HepG2 (cell line): ENCODE data around the gene HDAC4. TPM values are rescaled to one million over a fixed set of nuclear protein-coding genes. Genes with fewer than 3 reads are reported as not detected.

Source experiments
- ATAC-seq: fragments of 200-7000 bp; cut with Tn5 transposase; 3 replicates; pipeline ENCODE4 v1.9.1; 2020; ENCODE audit warnings: mild to moderate bottlenecking, moderate library complexity
- BruUV-seq: library from RNA; stranded (reverse); fragments of 400-500 nt; replicated peaks from 2 replicates; lab custom pipeline; 2021; lab: Mats Ljungman, UMichigan
- CTCF ChIA-PET: fragments of 300-600 bp; formaldehyde crosslinking; extraction: SDS; loops from one replicate; lab custom pipeline; 2021; ENCODE audit warnings: low total read pairs, inconsistent platforms, low intra/inter-chr PET ratio; lab: Yijun Ruan, JAX
- POLR2A ChIA-PET: fragments of 350-600 bp; sonication (Branson Sonifier 250); formaldehyde crosslinking; loops from one replicate; lab custom pipeline; 2020; ENCODE audit warnings: antibody characterized with exemption, inconsistent platforms; lab: Yijun Ruan, JAX
- DNase-seq: peaks from one replicate; pipeline ENCODE4 v3.0.0-alpha.2; 2015; ENCODE audit warnings: low spot score
- FAIRE-seq: peaks from 3 replicates; lab custom pipeline; 2011; peaks lifted over from hg19 to GRCh38; lab: Jason Lieb, UNC
- H2AFZ ChIP-seq: one replicate; pipeline ENCODE4 v1.6.1; 2011; ENCODE audit warnings: low read length, inconsistent platforms
- H3K27ac ChIP-seq: fragments of 300-600 bp; 3 replicates; pipeline ENCODE4 v1.8.0; 2011; ENCODE audit warnings: mixed run types, mild to moderate bottlenecking, mixed read lengths, low read length, inconsistent platforms; ENCODE audit not compliant: insufficient read depth; ENCODE audit errors: extremely low read length
- H3K27me3 ChIP-seq, 2 experiments: fragments of 200-600 bp in 1 of 2; 2 replicates in 1 of 2; 3 replicates in 1 of 2; pipeline versions ENCODE4 v1.6.0 to v1.8.0; 2011; ENCODE audit warnings: low read length in 2 of 2, mild to moderate bottlenecking in 2 of 2, moderate library complexity in 2 of 2, inconsistent platforms in 1 of 2; ENCODE audit not compliant: insufficient read depth in 2 of 2, control insufficient read depth in 1 of 2
- H3K36me3 ChIP-seq, 2 experiments: fragments of 200-600 bp in 1 of 2; replicated peaks in 1 of 2; 2 replicates in 1 of 2; 3 replicates in 1 of 2; pipeline versions ENCODE4 v1.5.1 to v1.8.0; 2011; ENCODE audit warnings: low read length in 2 of 2, inconsistent platforms in 1 of 2; ENCODE audit not compliant: insufficient read depth in 2 of 2, control insufficient read depth in 1 of 2
- H3K4me1 ChIP-seq: 2 replicates; pipeline ENCODE4 v1.5.1; 2012; ENCODE audit warnings: low read length, inconsistent platforms; ENCODE audit not compliant: insufficient read depth
- H3K4me2 ChIP-seq: 2 replicates; pipeline ENCODE4 v1.6.0; 2011; ENCODE audit warnings: low read depth, low read length, inconsistent platforms
- H3K4me3 ChIP-seq, 3 experiments: fragments of 200-600 bp in 1 of 3; sonication (generic), shearing (Covaris generic) in 1 of 3; replicated peaks in 1 of 3; 2 replicates each; pipeline ENCODE4 v1.5.1; 2011 to 2016; ENCODE audit warnings: low read length in 3 of 3, inconsistent platforms in 2 of 3, low read depth in 2 of 3, mild to moderate bottlenecking in 2 of 3, control low read depth in 1 of 3, mixed read lengths in 1 of 3; ENCODE audit not compliant: insufficient read depth in 1 of 3
- H3K79me2 ChIP-seq: one replicate; pipeline ENCODE4 v1.6.1; 2011; ENCODE audit warnings: low read length, inconsistent platforms; ENCODE audit not compliant: insufficient read depth
- H3K9ac ChIP-seq: 2 replicates; pipeline ENCODE4 v1.6.0; 2011; ENCODE audit warnings: mild to moderate bottlenecking, low read depth, low read length, inconsistent platforms; ENCODE audit not compliant: insufficient read depth
- H3K9me3 ChIP-seq: 2 replicates; pipeline ENCODE4 v1.5.1; 2012; ENCODE audit warnings: mild to moderate bottlenecking, low read length
- H4K20me1 ChIP-seq: 2 replicates; pipeline ENCODE4 v1.6.0; 2011; ENCODE audit warnings: inconsistent platforms, mild to moderate bottlenecking, low read length, moderate library complexity; ENCODE audit not compliant: insufficient read depth
- GTF2F1 ChIP-seq: fragments of 150-350 bp; IDR thresholded peaks from 2 replicates; pipeline ENCODE4 v1.6.1; 2014; ENCODE audit warnings: low read length
- ZBTB34 ChIP-seq: sonication (generic); formaldehyde crosslinking; IDR thresholded peaks from 2 replicates; pipeline ENCODE4 v1.8.0; 2022; ENCODE audit warnings: mild to moderate bottlenecking, missing genetic modification reagents
- ZBTB38 ChIP-seq: sonication (generic); formaldehyde crosslinking; IDR thresholded peaks from 2 replicates; pipeline ENCODE4 v1.5.1; 2020; ENCODE audit warnings: mild to moderate bottlenecking, missing genetic modification reagents
- ZNF737 ChIP-seq: sonication (generic); formaldehyde crosslinking; IDR thresholded peaks from 2 replicates; pipeline ENCODE4 v1.5.0; 2020; ENCODE audit warnings: missing genetic modification reagents, mild to moderate bottlenecking, borderline replicate concordance
- WGBS: methylation state at CpG from one replicate; pipeline ENCODE4 v1.1.6; 2017; ENCODE audit warnings: low lambda C conversion rate; 5-methylcytosine and 5-hydroxymethylcytosine counted together
- in situ Hi-C: cut with HindIII; loops from 2 replicates; pipeline ENCODE4 v1.10.0; 2017; ENCODE audit warnings: low pct_unique_long_range_greater_than_20kb; ENCODE audit not compliant: extremely low pct_ligation_motif_present
- intact Hi-C: fragments of 100-400 bp; cut with micrococcal nuclease; formaldehyde crosslinking; loops from one replicate; pipeline ENCODE4 v1.10.0; 2022; ENCODE audit not compliant: unreplicated experiment
- polyA plus RNA-seq, 8 experiments: library from polyadenylated mRNA; depleted of rRNA in 3 of 8; stranded (reverse) in 7 of 8; unstranded in 1 of 8; fragments of >200 nt; fragmentation: Illumina TruSeq in 4 of 8; extraction: Trizol in 4 of 8; gene quantifications; 2 replicates each; pipeline versions ENCODE4 v1.2.1 to v1.2.3, GENCODE V29; 2011 to 2016; ENCODE audit warnings: low read depth in 4 of 8, missing spikeins in 1 of 8, mixed read lengths in 1 of 8; ENCODE audit not compliant: insufficient read depth in 1 of 8
- total RNA-seq, 5 experiments: library from RNA; depleted of rRNA; stranded (reverse); fragments of >200 nt; fragmentation: Illumina TruSeq; extraction: Trizol; gene quantifications; 2 replicates each; pipeline ENCODE4 v1.2.3, GENCODE V29; 2016; ENCODE audit warnings: low read depth in 1 of 5
- TF ChIP-seq, protein P1 (sequence below): fragments of 450-650 bp; IDR thresholded peaks from 2 replicates; pipeline ENCODE4 v1.6.1; 2017; ENCODE audit warnings: mild to moderate bottlenecking

Gene HDAC4
- total and polyA plus RNA-seq, 2 of the 13 experiments (the other 11 are each of a cell fraction or from before 2014, with no cell fraction given), result 10.1 to 11.5 TPM

- Histone ChIP-seq H3K4me3 (no peak overlapping the region), H3K9me3 (peaks cover 14% of the 10 kb centered on the region), H3K27me3 (no peaks in the 10 kb centered on the region), H3K9ac (no peak overlapping the region)
- intact Hi-C loops, result no loop called here
- no peak for ATAC-seq
- BruUV-seq, result no TSS peak
- TF ChIP-seq, protein P1, sequence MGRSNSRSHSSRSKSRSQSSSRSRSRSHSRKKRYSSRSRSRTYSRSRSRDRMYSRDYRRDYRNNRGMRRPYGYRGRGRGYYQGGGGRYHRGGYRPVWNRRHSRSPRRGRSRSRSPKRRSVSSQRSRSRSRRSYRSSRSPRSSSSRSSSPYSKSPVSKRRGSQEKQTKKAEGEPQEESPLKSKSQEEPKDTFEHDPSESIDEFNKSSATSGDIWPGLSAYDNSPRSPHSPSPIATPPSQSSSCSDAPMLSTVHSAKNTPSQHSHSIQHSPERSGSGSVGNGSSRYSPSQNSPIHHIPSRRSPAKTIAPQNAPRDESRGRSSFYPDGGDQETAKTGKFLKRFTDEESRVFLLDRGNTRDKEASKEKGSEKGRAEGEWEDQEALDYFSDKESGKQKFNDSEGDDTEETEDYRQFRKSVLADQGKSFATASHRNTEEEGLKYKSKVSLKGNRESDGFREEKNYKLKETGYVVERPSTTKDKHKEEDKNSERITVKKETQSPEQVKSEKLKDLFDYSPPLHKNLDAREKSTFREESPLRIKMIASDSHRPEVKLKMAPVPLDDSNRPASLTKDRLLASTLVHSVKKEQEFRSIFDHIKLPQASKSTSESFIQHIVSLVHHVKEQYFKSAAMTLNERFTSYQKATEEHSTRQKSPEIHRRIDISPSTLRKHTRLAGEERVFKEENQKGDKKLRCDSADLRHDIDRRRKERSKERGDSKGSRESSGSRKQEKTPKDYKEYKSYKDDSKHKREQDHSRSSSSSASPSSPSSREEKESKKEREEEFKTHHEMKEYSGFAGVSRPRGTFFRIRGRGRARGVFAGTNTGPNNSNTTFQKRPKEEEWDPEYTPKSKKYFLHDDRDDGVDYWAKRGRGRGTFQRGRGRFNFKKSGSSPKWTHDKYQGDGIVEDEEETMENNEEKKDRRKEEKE, result no peak
- 0 out of 2 replicates have a peak, but pooled peaks have one; percentile 27 for TF ChIP-seq ZBTB38 (CRISPR knock-in tag)
- TF ChIP-seq GTF2F1, result no peak
- TF ChIP-seq ZBTB34 (CRISPR knock-in tag), result no peak
- TF ChIP-seq ZNF737 (CRISPR knock-in tag), result no peak
- TF ChIP-seq, all 625 proteins: peak for 1
- H4K20me1 ChIP-seq, result peaks cover 20% of the 10 kb centered on the region
- in situ Hi-C loops, result no loop called here
- no peak overlapping the region for H3K4me2 ChIP-seq
- no peak overlapping the region for H3K27ac ChIP-seq
- no peak overlapping the region for H2AFZ ChIP-seq
- ChIA-PET POLR2A (no interaction called here), CTCF (no interaction called here)
- DNase-seq, result no peak
- no peak for FAIRE-seq
- H3K36me3 ChIP-seq, result no peaks in the 10 kb centered on the region; a peak in 1 of 5 replicates
- H3K79me2 ChIP-seq, result peaks cover 43% of the 10 kb centered on the region
- WGBS, result 95% methylated on average over 18 of the region's 18 CpGs
- peaks cover 24% of the 10 kb centered on the region for H3K4me1 ChIP-seq
These were observed 42.6 kb downstream of the HDAC4 start for GRCh38 chr2:239358062-239358754.
